ENCODE results near the gene TMCC3.
"Not testable (repeated sequence)": the region's sequence is repeated elsewhere in the genome, so short reads cannot be mapped to it uniquely, and the experiment has no call there.

TMCC3 gene

DNA sequence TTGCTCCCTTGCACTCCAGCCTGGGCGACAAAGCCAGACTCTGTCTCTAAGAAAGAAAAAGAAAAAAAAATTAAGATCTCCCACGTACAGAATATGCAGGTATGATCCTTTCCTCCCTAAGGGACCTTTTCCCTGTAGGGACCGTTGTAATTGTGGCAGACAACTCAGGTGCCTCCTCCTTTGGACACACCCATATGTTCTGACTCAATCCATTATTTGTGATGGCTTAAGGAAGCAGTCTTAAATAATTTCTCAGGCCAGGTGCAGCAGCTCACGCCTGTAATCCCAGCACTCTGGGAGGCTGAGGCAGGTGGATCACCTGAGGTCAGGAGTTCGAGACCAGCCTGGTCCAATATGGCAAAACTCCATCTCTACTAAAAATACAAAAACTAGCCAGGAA lies 53.1 kb downstream of the TMCC3 start:
- DNase-seq = no peak

DNA sequence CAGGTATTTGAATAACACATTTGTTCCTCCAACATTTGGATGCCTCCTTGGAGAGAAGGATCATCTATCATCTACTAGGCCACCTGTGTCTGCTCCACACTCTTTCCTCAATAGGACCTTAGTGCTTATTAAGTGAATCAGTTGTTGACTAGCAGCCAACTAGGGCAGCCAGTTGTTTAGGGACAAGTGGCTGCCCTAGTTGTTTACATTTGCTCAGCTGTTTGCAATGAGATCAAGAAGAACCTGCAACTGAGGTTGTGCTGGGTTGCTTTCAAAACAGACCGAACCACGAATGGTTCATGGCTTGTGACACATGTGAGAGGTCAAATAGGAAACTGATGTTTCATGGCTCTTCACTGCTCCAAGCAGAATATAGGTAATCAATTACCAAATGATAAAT lies 53.8 kb downstream of the TMCC3 start:
- no peak for DNase-seq

DNA sequence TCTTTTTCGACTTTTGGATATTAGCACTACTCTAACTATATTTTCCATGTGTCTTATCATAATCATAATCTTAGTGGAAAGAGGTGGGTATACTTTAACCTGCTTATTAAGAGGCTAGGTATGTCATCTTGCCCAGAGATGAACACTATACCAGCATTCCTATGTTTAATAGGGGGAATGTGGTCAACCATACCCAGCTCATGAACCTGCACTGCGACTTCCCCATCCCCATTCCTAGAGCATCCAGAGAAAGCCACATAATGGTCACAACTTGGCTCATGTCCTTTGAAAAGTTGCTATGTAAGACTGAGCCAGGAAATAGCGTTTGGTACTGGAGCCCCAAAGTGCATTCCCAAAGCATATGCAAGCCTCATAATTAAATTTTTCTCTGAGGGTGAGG lies 55.2 kb downstream of the TMCC3 start:
- DNase-seq = no peak

DNA sequence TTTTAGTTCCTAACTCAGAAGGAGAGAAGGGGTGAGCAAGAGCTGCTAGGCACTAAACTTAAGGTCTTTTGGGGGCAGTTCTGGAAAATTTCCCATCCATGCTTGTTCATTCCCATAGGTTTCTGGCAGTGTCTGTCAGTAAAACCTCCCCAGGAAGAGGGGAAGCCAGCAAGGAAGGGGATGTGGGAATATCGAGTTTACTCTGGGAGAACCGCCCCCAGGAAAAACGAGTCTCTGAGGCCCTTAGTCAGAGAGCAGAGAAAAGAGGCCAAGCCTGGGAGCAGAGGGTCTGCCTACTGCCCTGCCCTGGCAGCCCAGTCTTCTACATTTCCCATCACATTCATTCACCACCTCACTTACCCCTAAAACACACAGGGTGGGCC lies 55.9 kb downstream of the TMCC3 start:
- no peak for DNase-seq

GRCh38 chr12:94593822-94594442 lies 56.4 kb downstream of the TMCC3 start:
- no peak for DNase-seq

- not testable (repeated sequence) for DNase-seq
Measured at GRCh38 chr12:94592723-94593122, 57.6 kb downstream of the TMCC3 start.

DNA sequence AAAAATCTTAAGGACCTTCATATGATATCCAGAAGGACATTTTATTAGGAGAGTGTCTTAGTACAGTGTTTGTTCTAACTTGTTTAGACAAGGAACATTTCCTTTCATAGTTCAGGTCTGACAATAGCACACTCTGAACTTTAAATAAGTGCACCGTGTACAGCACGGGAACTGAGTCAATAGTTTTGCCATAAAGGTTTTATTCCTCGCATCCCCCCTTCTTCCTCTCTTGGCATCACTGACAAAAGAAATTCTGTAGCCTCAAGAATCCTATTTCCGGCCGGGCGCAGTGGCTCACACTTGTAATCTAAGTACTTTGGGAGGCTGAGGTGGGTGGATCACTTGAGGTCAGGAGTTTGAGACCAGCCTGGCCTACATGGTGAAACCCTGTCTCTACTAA lies 58.3 kb downstream of the TMCC3 start:
- DNase-seq = no peak

DNA sequence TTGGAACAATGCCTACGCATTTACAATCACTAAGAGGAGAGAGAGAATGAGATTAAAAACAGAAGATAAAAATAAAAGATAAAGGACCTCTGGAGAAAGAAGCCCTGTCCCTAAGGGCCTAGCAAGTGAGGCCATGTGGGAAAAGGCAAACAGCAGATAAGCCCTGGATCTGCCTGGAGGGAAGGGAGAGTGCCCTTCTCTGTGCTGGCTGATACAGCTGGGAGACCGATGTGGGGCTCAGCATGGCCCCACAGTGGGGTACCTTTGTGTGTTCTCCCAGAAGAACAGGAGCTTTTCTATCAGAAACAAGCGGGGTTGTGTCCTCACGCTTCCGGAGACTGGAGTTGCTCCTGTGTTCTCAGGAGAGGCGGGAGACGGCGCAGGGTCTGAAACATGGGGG lies 59.9 kb downstream of the TMCC3 start:
- no peak for DNase-seq

DNA sequence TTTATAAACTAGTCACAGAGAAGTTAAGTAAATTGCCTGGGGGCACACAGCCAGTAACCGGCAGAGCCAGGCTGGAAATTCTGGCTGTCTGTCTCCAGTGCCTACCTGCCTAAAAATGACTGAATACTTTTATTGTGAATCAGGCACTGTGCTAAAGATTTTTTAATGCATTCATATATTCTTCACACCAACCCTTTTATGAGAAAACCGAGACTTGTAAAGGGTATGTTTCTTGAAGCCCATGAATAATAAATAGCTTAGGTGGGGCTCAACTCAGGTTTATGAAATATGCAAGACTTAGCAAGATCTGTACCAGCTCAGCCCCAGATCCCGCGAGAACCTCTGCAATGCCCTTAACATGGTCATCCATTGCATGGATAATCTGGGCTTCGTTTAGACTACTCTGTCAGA lies 60.8 kb downstream of the TMCC3 start:
- no peak for DNase-seq

DNA sequence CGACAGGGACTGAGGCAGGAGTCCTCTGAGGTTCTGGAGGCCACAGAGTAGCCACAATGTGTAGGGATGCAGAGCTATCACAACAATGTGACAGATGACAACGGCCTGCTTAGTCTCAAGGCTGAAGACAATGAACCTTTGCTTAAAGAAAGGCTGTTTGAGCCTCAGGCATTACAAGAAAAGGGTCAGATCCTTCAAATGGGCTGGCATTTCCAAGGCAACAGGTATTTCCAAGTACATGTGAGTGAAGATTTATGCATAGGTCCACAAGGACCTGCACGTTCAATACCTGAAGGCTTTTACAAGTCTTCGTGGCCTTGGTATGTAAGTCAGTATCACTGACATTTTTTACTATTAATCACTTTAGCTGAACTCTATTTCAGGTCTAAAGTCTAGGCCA lies 62.0 kb downstream of the TMCC3 start:
- no peak for DNase-seq

- DNase-seq = no peak
Measured at GRCh38 chr12:94587266-94588241, 62.8 kb downstream of the TMCC3 start.

GRCh38 chr12:94586589-94587259 lies 63.6 kb downstream of the TMCC3 start:
- DNase-seq = no peak

GRCh38 chr12:94585626-94586025 lies 64.7 kb downstream of the TMCC3 start:
- DNase-seq = no peak

DNA sequence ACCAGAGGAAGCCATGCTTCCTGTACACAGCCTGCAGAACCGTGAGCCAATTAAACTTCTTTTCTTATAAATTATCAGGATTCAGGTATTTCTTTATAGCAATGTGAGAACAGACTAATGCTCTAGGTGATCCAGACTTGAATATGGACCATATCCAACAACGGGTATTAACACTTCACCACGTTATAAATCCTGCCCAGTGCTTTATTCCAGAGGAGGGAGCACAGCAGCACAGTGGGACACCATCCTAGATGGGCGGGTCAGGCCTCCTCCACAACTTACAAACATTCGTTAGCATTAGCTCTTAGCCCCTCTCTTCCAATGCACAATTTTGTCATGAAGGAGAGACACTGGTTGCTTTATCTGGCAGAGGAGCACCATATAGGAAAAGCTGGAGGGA lies 66.0 kb downstream of the TMCC3 start:
- DNase-seq = no peak

DNA sequence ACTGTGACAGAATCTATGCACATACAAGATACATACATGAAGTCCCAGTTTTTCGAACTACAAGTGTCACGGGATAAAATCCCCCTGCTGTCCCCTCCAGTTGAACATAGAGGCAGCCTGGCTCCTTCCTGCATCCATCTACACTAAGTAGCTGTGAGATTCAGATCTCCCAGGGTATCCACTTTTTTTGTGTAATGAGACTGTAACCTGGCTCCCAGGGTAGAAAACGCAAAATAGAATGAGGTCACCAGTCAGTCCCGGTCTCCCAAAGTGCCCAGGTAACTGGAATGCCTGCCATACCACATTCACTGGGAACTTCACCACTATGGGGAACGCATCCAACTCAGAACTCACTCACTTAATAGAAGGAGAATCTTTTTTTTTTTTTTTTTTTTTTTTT lies 67.8 kb downstream of the TMCC3 start:
- DNase-seq = no peak

- DNase-seq = no peak
Measured at GRCh38 chr12:94575645-94576403, 74.5 kb downstream of the TMCC3 start.

GRCh38 chr12:94575024-94575423 lies 75.3 kb downstream of the TMCC3 start:
- DNase-seq = no peak

- DNase-seq = peak; percentile 26
Measured at GRCh38 chr12:94571556-94571955, 78.8 kb downstream of the TMCC3 start.

DNA sequence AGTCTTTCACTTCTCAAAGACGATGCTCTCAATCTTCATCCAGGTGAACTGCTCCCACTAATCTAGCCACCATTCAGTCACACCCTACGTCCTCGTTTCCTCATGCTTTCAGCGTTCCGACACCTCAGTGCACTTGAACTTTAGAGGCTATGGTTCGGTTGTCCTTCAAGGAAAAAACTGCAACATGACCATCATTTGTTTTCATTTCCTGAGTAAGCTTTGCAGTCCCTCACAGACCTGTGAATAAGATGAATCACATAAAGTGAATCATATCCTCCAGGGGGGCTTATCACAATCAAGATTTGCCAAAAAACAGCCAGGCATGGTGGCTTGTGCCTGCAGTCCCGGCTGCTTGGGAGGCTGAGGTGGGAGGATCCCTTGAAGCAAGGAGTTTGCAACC lies 80.2 kb downstream of the TMCC3 start:
- peak; percentile 38 for DNase-seq

DNA sequence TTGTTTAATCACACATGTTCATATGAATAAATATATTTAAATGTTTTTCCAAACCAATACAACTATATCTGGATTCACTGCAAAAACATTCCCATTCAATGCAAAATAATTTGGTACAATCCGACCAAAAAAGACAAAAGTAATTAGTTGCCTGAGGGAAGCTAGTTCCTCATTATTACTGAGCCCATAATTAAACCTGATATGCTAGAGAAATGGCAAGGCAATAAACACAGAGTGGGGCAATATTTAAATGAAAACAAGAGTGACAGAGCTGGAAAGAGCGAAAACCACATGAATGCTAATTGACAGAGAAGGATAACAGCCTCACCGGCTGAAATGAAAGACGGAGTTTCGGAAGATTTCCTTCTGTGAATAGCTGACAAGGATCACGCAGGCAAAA lies 82.6 kb downstream of the TMCC3 start:
- DNase-seq = no peak

GRCh38 chr12:94566345-94566744 lies 84.0 kb downstream of the TMCC3 start:
- no peak for DNase-seq

DNA sequence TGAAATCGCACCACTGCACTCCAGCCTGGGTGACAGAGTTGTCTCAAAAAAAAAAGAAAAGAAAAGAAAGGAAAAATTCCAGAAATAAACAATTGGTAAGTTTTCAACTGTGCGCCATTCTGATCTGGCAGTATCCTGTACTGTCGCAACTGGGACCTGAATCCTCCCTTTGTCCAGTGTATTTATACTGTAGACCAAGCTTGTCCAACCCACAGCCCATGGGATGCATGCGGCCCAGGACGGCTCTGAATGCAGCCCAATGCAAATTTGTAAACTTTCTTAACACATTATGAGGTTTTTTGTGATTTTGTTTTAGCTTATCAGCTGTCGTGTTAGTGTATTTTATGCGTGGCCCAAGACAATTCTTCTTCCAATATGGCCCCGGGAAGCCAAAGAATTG lies 84.7 kb downstream of the TMCC3 start:
- no peak for DNase-seq

DNA sequence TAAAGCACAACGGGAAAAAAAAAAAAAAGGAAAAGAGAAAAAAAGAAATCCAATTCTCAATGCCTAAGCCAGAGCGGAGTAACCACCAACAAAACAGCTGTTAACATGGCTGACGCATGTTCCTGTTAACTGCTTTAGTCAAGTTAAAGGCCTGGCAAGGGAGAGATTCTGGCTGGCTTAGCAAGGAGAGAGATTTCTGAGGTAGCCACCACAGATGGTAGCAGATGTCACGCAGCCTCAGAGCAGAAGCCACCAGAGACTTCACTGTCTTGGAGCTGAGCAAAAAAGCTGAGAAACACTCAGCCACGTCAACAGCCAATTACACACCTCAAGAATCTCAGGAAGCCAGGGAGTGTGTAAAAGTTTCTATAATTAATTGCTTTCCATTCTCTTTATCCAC lies 87.1 kb downstream of the TMCC3 start:
- no peak for DNase-seq

All from fibroblast of skin of back (primary cell).